ENCODE measurements around the gene PPM1B.

PPM1B gene

DNA sequence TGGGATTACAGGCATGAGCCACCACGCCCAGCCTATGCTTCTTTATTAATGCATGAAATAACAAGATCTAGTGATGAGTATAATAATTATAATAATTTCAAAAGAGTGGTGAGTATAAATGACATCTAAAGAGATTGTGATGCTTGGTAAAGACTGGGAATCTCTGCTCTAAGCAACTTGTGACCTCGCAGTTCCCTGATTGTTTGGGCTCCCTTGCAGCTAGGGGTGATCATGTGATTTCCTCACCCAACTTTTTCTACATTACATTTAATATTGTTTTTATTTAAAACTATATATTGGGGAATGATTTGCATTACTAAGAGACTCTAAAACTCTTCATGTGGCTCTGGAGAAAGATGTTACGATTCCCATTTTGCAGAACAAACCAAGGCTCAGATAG is 4.1 kb upstream of the PPM1B start:
- DNase-seq = no peak

GRCh38 chr2:44166096-44166495 is 2.6 kb upstream of the PPM1B start:
- no peak for DNase-seq

GRCh38 chr2:44167311-44167907 is 1.3 kb upstream of the PPM1B start:
- DNase-seq = peak; percentile 6

GRCh38 chr2:44167908-44168680 is 581 bp upstream of the PPM1B start:
- peak; percentile 99 for DNase-seq

- DNase-seq = peak; percentile 57
Observed at GRCh38 chr2:44169155-44169898, 652 bp downstream of the PPM1B start.

- no peak for DNase-seq
Observed at GRCh38 chr2:44170311-44170717, 1.6 kb downstream of the PPM1B start.

DNA sequence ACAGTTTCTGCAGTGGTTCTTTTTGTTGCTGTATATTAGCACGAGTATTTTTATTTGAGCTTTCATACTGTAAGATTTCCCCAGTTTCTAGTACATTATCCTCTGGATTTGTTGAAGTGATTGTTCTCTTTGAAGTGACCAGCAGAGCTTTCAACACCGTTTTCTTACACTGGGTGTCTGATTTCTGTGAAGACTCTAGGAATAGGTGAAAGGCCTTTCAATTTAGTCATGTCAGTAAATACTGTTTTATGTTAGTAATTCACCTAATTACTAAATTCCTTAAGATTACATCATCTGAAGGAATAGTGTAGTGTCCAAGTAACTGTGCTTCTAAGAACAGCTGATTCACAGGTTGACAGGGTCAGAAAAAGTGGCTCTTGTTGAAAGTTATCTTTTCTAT is 2.3 kb downstream of the PPM1B start:
- no peak for DNase-seq

DNA sequence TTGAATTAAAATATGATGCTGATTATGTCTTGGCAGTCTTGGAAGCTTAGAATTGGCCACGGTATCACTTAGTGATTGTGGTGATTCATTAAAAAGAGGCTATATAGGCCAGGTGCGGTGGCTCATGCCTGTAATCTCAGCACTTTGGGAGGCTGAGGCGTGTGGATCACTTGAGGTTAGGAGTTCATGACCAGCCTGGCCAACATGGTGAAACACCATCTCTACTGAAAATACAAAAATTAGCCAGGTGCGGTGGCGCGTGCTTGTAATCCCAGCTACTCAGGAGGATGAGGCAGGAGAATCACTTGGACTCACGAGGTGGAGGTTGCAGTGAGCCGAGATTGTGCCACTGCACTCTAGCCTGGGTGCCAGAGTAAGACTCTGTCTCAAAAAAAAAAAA is 2.8 kb downstream of the PPM1B start:
- peak; percentile 9 for DNase-seq

GRCh38 chr2:44172576-44172975 is 3.9 kb downstream of the PPM1B start:
- DNase-seq = no peak

GRCh38 chr2:44178950-44179349 is 10.3 kb downstream of the PPM1B start:
- DNase-seq = no peak

GRCh38 chr2:44181648-44182047 is 13.0 kb downstream of the PPM1B start:
- no peak for DNase-seq

- no peak for DNase-seq
Observed at GRCh38 chr2:44184106-44184505, 15.4 kb downstream of the PPM1B start.

- DNase-seq = no peak
Observed at GRCh38 chr2:44186810-44187209, 18.1 kb downstream of the PPM1B start.

GRCh38 chr2:44187251-44187650 is 18.6 kb downstream of the PPM1B start:
- no peak for DNase-seq

- DNase-seq = no peak
Observed at GRCh38 chr2:44188696-44189095, 20.0 kb downstream of the PPM1B start.

- no peak for DNase-seq
Observed at GRCh38 chr2:44189104-44189503, 20.4 kb downstream of the PPM1B start.

DNA sequence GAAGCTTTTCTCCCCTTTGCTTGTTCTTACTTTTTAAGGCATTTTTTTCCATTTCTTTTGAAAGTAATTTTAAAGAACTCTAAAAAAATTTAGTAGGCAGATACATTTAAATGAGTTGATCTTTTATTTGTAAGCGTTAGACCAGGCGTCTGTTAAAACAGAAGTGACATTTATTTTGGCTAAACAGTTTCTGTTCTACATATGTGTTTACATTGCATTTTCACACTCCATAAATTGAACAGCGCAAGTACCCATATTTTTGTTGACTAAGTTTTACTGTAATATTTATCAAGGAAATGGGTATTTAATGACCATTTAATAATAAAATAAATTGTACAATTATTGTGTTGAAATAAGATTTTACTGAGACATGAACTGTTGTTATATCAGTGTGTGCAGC is 21.9 kb downstream of the PPM1B start:
- DNase-seq = no peak

DNA sequence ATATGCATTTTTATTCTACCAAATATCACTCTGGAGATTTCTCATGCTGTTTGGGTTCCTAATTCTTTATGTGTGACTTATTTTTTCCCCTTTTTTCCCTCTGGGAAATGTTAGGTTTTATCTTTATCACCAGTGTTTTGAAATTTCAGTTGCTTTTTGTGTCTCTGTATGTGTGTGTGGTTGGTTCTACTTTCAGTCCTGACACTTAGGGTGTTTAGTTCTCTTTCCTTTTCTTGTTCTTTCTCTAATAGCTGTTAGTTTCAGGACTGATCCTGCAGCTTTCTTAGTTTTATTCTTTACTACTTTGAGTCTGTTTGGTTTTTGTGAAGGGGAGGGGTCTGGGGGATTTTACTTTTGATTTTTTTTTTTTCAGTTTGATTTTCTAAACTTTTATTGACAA is 23.1 kb downstream of the PPM1B start:
- peak; percentile 33 for DNase-seq

GRCh38 chr2:44192646-44193045 is 24.0 kb downstream of the PPM1B start:
- no peak for DNase-seq

GRCh38 chr2:44195714-44196113 is 27.0 kb downstream of the PPM1B start:
- DNase-seq = no peak

- no peak for DNase-seq
Observed at GRCh38 chr2:44197816-44198215, 29.1 kb downstream of the PPM1B start.

DNA sequence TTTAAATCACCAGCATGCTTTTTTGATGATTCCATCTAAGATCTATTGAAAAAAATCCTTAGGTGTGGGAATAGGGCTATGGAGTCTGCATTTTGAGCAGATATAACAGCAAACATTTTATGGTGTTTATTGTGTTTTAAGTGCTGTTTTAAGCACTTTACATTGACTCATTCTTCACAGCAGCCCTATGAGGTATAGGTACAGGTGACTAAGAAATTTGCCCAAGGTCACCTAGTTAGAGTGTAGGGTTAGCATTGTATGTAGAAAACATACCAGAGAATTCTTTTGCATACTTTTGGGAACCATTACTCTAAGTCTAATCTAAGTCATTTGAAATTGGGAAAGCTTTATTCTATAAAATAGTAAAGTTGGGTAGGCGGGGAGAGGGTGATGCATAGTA is 31.3 kb downstream of the PPM1B start:
- DNase-seq = no peak

- no peak for DNase-seq
Observed at GRCh38 chr2:44200759-44201158, 32.1 kb downstream of the PPM1B start.

GRCh38 chr2:44201648-44202165 is 33.0 kb downstream of the PPM1B start:
- no peak for DNase-seq

Measured in activated CD4-positive, alpha-beta T cell treated with anti-CD3 and anti-CD28 coated beads, Interleukin-2, amount 50 U/mL, for 16 hours (primary cell).